ENCODE measurements around the gene UIMC1. TPM values are rescaled to one million over a fixed set of nuclear protein-coding genes. Genes with fewer than 3 reads are reported as not detected.

UIMC1 gene
- total RNA-seq, 2 experiments from 2014 or later, result 42.7 to 78.5 TPM

- Histone ChIP-seq H3K9me3 (ENCODE audit: low read length) (no peaks in the 10 kb centered on the region), H3K4me2 (ENCODE audit: low read length) (no peak within 1 kb of the TSS), H2AFZ (ENCODE audit: low read length) (no peak within 1 kb of the TSS), H3K9me2 (ENCODE audit: insufficient read depth, low read length) (no peaks in the 10 kb centered on the region), H3K79me2 (ENCODE audit: insufficient read depth, low read depth, low read length) (no peaks in the 10 kb centered on the region), H3K27ac (ENCODE audit: low read depth, low read length, poor library complexity, severe bottlenecking) (no peak within 1 kb of the TSS), H3K4me1 (ENCODE audit: insufficient read depth, low read length, poor library complexity, severe bottlenecking) (no peaks in the 10 kb centered on the region), H4K20me1 (ENCODE audit: insufficient read depth, low read length) (no peaks in the 10 kb centered on the region), H3K36me3 (ENCODE audit: insufficient read depth, low read length) (peaks cover 35% of the 10 kb centered on the region), H3K4me3 (ENCODE audit: low read depth, low read length, poor library complexity, severe bottlenecking) (no peak within 1 kb of the TSS)
- ChIA-PET CTCF (ENCODE audit: unreplicated experiment) (interaction anchor here (0.6 kb wide), 1 partner anchor 25 kb away, joined by 4 read pairs; no protein-coding TSS in a partner anchor), POLR2A (interaction anchor here (0.6 kb wide), 1 partner anchor 10 kb away, joined by 4 read pairs; no protein-coding TSS in a partner anchor)
- intact Hi-C loops (cut with micrococcal nuclease; ENCODE audit: unreplicated experiment), result no loop called here
- no peak for TF ChIP-seq CTCF (conservative IDR thresholded peaks at IDR 0.05; ENCODE audit: low read length)
- TF ChIP-seq EZH2phosphoT487 (IDR thresholded peaks at IDR 0.05; ENCODE audit: borderline replicate concordance, low read depth, low read length), result no peak
- BruUV-seq (replicated peaks), result no TSS peak
- no peak for DNase-seq (ENCODE audit: low spot score)
These were observed 107.2 kb downstream of the UIMC1 start, which contains the start of gene HK3 for GRCh38 chr5:176899296-176899891. TSS of gene HK3 (minus strand) at chr5:176899346. CDS start at chr5:176896159, 3,187 bp downstream.

- peaks cover 14% of the 10 kb centered on the region; the same call in 1 of the 2 replicates for H3K36me3 ChIP-seq (ENCODE audit: insufficient read depth, low read length)
- H3K4me2 ChIP-seq (ENCODE audit: low read length), result no peak overlapping the region
- DNase-seq (ENCODE audit: low spot score), result no peak
- no peaks in the 10 kb centered on the region for H3K79me2 ChIP-seq (ENCODE audit: insufficient read depth, low read depth, low read length)
- intact Hi-C loops (cut with micrococcal nuclease; ENCODE audit: unreplicated experiment), result no loop called here
- ChIA-PET POLR2A (interaction anchor here (1.7 kb wide), 1 partner anchor 12 kb away, joined by 4 read pairs; no protein-coding TSS in a partner anchor), CTCF (ENCODE audit: unreplicated experiment) (no interaction called here)
- no peaks in the 10 kb centered on the region for H3K4me1 ChIP-seq (ENCODE audit: insufficient read depth, low read length, poor library complexity, severe bottlenecking)
- no peak overlapping the region for H3K4me3 ChIP-seq (ENCODE audit: low read depth, low read length, poor library complexity, severe bottlenecking)
- no peaks in the 10 kb centered on the region for H3K9me3 ChIP-seq (ENCODE audit: low read length)
- no peak overlapping the region for H3K27ac ChIP-seq (ENCODE audit: low read depth, low read length, poor library complexity, severe bottlenecking)
- BruUV-seq (replicated peaks), result no TSS peak
- H4K20me1 ChIP-seq (ENCODE audit: insufficient read depth, low read length), result no peaks in the 10 kb centered on the region
- TF ChIP-seq EZH2phosphoT487 (IDR thresholded peaks at IDR 0.05; ENCODE audit: borderline replicate concordance, low read depth, low read length) (no peak), CTCF (conservative IDR thresholded peaks at IDR 0.05; ENCODE audit: low read length) (no peak)
- no peak overlapping the region for H2AFZ ChIP-seq (ENCODE audit: low read length)
- no peaks in the 10 kb centered on the region for H3K9me2 ChIP-seq (ENCODE audit: insufficient read depth, low read length)
These were observed 109.3 kb downstream of the UIMC1 start for GRCh38 chr5:176897263-176897662.

- TF ChIP-seq CTCF (conservative IDR thresholded peaks at IDR 0.05; ENCODE audit: low read length) (no peak), EZH2phosphoT487 (IDR thresholded peaks at IDR 0.05; ENCODE audit: borderline replicate concordance, low read depth, low read length) (no peak)
- Histone ChIP-seq H3K27ac (ENCODE audit: low read depth, low read length, poor library complexity, severe bottlenecking) (no peak overlapping the region), H4K20me1 (ENCODE audit: insufficient read depth, low read length) (no peaks in the 10 kb centered on the region), H3K9me3 (ENCODE audit: low read length) (no peaks in the 10 kb centered on the region), H3K36me3 (ENCODE audit: insufficient read depth, low read length) (peaks cover 2% of the 10 kb centered on the region; the same call in 1 of the 2 replicates), H2AFZ (ENCODE audit: low read length) (no peak overlapping the region), H3K9me2 (ENCODE audit: insufficient read depth, low read length) (no peaks in the 10 kb centered on the region), H3K4me1 (ENCODE audit: insufficient read depth, low read length, poor library complexity, severe bottlenecking) (no peaks in the 10 kb centered on the region), H3K79me2 (ENCODE audit: insufficient read depth, low read depth, low read length) (no peaks in the 10 kb centered on the region), H3K4me2 (ENCODE audit: low read length) (no peak overlapping the region), H3K4me3 (ENCODE audit: low read depth, low read length, poor library complexity, severe bottlenecking) (no peak overlapping the region)
- ChIA-PET CTCF (ENCODE audit: unreplicated experiment) (no interaction called here), POLR2A (interaction anchor here (0.6 to 1.1 kb wide), 2 partner anchors 129 to 369 kb away, joined by 3 read pairs; no protein-coding TSS in a partner anchor)
- no peak for DNase-seq (ENCODE audit: low spot score)
- intact Hi-C loops (cut with micrococcal nuclease; ENCODE audit: unreplicated experiment), result no loop called here
- BruUV-seq (replicated peaks), result no TSS peak
These were observed 110.7 kb downstream of the UIMC1 start for GRCh38 chr5:176895831-176896230.
